ENCODE measurements around the gene ZNFX1.
A peak's percentile ranks its signal among the peaks of the same experiment; 100 is the strongest.

DNA sequence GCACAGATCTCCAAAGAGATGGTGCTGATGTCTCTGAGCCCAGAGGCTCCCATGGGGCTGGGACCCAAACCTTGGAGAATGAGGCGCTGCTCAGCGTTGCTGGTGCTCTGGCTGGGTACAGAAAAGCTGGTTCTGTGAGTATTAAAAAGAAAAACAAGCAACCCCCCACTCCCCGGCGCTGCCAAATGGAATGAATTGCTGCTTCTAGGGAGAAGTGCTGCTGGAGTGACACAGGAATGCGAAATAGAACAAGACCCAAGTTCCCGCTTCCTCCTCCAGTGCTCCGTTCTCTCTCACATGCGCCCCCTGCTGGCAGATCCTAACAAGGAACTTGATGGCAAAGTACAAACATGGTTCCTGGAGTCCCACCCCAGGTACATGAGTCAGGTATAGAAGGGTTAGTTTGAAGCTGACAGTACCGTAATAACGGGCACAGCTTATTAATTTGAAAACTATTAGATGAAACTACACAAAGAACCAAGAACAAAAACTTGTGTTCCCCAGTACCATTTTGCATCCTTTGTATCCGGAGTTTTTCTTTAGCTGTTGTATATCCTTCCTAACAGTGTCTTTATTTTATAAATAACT is 60.8 kb downstream of the ZNFX1 start:
- TF ChIP-seq, protein P1, sequence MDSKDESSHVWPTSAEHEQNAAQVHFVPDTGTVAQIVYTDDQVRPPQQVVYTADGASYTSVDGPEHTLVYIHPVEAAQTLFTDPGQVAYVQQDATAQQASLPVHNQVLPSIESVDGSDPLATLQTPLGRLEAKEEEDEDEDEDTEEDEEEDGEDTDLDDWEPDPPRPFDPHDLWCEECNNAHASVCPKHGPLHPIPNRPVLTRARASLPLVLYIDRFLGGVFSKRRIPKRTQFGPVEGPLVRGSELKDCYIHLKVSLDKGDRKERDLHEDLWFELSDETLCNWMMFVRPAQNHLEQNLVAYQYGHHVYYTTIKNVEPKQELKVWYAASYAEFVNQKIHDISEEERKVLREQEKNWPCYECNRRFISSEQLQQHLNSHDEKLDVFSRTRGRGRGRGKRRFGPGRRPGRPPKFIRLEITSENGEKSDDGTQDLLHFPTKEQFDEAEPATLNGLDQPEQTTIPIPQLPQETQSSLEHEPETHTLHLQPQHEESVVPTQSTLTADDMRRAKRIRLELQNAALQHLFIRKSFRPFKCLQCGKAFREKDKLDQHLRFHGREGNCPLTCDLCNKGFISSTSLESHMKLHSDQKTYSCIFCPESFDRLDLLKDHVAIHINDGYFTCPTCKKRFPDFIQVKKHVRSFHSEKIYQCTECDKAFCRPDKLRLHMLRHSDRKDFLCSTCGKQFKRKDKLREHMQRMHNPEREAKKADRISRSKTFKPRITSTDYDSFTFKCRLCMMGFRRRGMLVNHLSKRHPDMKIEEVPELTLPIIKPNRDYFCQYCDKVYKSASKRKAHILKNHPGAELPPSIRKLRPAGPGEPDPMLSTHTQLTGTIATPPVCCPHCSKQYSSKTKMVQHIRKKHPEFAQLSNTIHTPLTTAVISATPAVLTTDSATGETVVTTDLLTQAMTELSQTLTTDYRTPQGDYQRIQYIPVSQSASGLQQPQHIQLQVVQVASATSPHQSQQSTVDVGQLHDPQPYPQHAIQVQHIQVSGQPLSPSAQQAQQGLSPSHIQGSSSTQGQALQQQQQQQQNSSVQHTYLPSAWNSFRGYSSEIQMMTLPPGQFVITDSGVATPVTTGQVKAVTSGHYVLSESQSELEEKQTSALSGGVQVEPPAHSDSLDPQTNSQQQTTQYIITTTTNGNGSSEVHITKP (IDR thresholded peaks at IDR 0.05; ENCODE audit: partially characterized antibody): no peak
- TF ChIP-seq, protein P2, sequence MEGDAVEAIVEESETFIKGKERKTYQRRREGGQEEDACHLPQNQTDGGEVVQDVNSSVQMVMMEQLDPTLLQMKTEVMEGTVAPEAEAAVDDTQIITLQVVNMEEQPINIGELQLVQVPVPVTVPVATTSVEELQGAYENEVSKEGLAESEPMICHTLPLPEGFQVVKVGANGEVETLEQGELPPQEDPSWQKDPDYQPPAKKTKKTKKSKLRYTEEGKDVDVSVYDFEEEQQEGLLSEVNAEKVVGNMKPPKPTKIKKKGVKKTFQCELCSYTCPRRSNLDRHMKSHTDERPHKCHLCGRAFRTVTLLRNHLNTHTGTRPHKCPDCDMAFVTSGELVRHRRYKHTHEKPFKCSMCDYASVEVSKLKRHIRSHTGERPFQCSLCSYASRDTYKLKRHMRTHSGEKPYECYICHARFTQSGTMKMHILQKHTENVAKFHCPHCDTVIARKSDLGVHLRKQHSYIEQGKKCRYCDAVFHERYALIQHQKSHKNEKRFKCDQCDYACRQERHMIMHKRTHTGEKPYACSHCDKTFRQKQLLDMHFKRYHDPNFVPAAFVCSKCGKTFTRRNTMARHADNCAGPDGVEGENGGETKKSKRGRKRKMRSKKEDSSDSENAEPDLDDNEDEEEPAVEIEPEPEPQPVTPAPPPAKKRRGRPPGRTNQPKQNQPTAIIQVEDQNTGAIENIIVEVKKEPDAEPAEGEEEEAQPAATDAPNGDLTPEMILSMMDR (IDR thresholded peaks at IDR 0.05 in 2 of 3, conservative IDR thresholded peaks at IDR 0.05 in 1 of 3; ENCODE audit: insufficient read depth in 2 of 3, low read depth in 1 of 3, low read length in 3 of 3): peak; percentile 87 to 98 (median 89)
- TF ChIP-seq NFRKB (IDR thresholded peaks at IDR 0.05; ENCODE audit: low read depth): no peak
- TF ChIP-seq ZNF184 (CRISPR knock-in tag; IDR thresholded peaks at IDR 0.05): no peak
- no peak for TF ChIP-seq SMARCB1 (IDR thresholded peaks at IDR 0.05; ENCODE audit: insufficient read length, low read depth)
- no peak for TF ChIP-seq NR3C1 (CRISPR knock-in tag; IDR thresholded peaks at IDR 0.05)
